SK-N-SH treated with all-trans-retinoic acid at 6 μM for 48 hours (cell line): ENCODE measurements around the gene SUSD3.

Source experiments
- ATAC-seq: fragments of 200-7000 bp; cut with Tn5 transposase; 3 replicates; pipeline ENCODE4 v1.9.1; 2020; ENCODE audit warnings: mild to moderate bottlenecking, moderate library complexity
- BACH2 ChIP-seq: fragments of 250-450 bp; sonication (Bioruptor Pico); IDR thresholded peaks from 2 replicates; pipeline ENCODE4 v1.9.0; 2021; ENCODE audit warnings: mild to moderate bottlenecking, borderline replicate concordance
- ESRRG ChIP-seq: fragments of 250-450 bp; sonication (Bioruptor Pico); IDR thresholded peaks from 2 replicates; pipeline ENCODE4 v1.6.1; 2021; ENCODE audit warnings: mild to moderate bottlenecking
- ISL1 ChIP-seq: fragments of 250-450 bp; sonication (Bioruptor Pico); IDR thresholded peaks from 2 replicates; pipeline ENCODE4 v2.1.2; 2022; ENCODE audit warnings: mild to moderate bottlenecking, moderate library complexity
- OSR1 ChIP-seq: fragments of 250-450 bp; sonication (Bioruptor Pico); IDR thresholded peaks from 2 replicates; pipeline ENCODE4 v1.8.0; 2022; ENCODE audit warnings: moderate library complexity, mild to moderate bottlenecking, inconsistent platforms
- RARB ChIP-seq: fragments of 250-450 bp; sonication (Bioruptor Pico); IDR thresholded peaks from 2 replicates; pipeline ENCODE4 v1.8.0; 2021; ENCODE audit warnings: mild to moderate bottlenecking, moderate library complexity
- SNAI2 ChIP-seq: fragments of 250-450 bp; sonication (Bioruptor Pico); IDR thresholded peaks from 2 replicates; pipeline ENCODE4 v1.5.0; 2020; ENCODE audit warnings: mild to moderate bottlenecking, moderate library complexity
- TCF4 ChIP-seq: fragments of 250-450 bp; sonication (Bioruptor Pico); IDR thresholded peaks from 2 replicates; pipeline ENCODE4 v1.8.0; 2021; ENCODE audit warnings: mild to moderate bottlenecking, moderate library complexity, borderline replicate concordance
- TOX ChIP-seq: fragments of 250-450 bp; sonication (Bioruptor Pico); IDR thresholded peaks from 2 replicates; pipeline ENCODE4 v1.8.0; 2021; ENCODE audit warnings: mild to moderate bottlenecking, moderate library complexity, borderline replicate concordance
- ZC3H10 ChIP-seq: fragments of 250-450 bp; sonication (Bioruptor Pico); IDR thresholded peaks from 2 replicates; pipeline ENCODE4 v1.5.1; 2021; ENCODE audit warnings: mild to moderate bottlenecking, moderate library complexity
- ZFP30 ChIP-seq: fragments of 450-650 bp; formaldehyde crosslinking; IDR thresholded peaks from 2 replicates; pipeline ENCODE4 v1.5.0; 2022; ENCODE audit warnings: mild to moderate bottlenecking, moderate library complexity
- ZNF565 ChIP-seq: fragments of 450-650 bp; formaldehyde crosslinking; conservative IDR thresholded peaks from 2 replicates; pipeline ENCODE4 v1.5.0; 2020; ENCODE audit warnings: low read depth, mild to moderate bottlenecking, moderate library complexity
- ZNF70 ChIP-seq: fragments of 450-650 bp; formaldehyde crosslinking; IDR thresholded peaks from 2 replicates; pipeline ENCODE4 v1.5.0; 2020; ENCODE audit warnings: mild to moderate bottlenecking, moderate library complexity
- ZNF8 ChIP-seq: fragments of 450-650 bp; formaldehyde crosslinking; IDR thresholded peaks from 2 replicates; pipeline ENCODE4 v1.5.0; 2020; ENCODE audit warnings: mild to moderate bottlenecking, moderate library complexity
- TF ChIP-seq, protein P1 (sequence below): fragments of 250-450 bp; sonication (Bioruptor Pico); IDR thresholded peaks from 2 replicates; pipeline ENCODE4 v1.8.0; 2021; ENCODE audit warnings: low read depth, mild to moderate bottlenecking, moderate library complexity, borderline replicate concordance
- TF ChIP-seq, protein P2 (sequence below): fragments of 250-450 bp; sonication (Bioruptor Pico); IDR thresholded peaks from 2 replicates; pipeline ENCODE4 v1.5.0; 2020; ENCODE audit warnings: mild to moderate bottlenecking, moderate library complexity
- TF ChIP-seq, protein P3 (sequence below): fragments of 250-450 bp; sonication (Bioruptor Pico); IDR thresholded peaks from 2 replicates; pipeline ENCODE4 v1.8.0; 2020; ENCODE audit warnings: mild to moderate bottlenecking, moderate library complexity, borderline replicate concordance
- TF ChIP-seq, protein P4 (sequence below): fragments of 250-450 bp; sonication (Bioruptor Pico); IDR thresholded peaks from 2 replicates; pipeline ENCODE4 v1.5.1; 2021; ENCODE audit warnings: mild to moderate bottlenecking, moderate library complexity
- TF ChIP-seq, protein P5 (sequence below): fragments of 250-450 bp; sonication (Bioruptor Pico); IDR thresholded peaks from 2 replicates; pipeline ENCODE4 v1.5.1; 2020; ENCODE audit warnings: low read depth, mild to moderate bottlenecking, moderate library complexity

Gene SUSD3

DNA sequence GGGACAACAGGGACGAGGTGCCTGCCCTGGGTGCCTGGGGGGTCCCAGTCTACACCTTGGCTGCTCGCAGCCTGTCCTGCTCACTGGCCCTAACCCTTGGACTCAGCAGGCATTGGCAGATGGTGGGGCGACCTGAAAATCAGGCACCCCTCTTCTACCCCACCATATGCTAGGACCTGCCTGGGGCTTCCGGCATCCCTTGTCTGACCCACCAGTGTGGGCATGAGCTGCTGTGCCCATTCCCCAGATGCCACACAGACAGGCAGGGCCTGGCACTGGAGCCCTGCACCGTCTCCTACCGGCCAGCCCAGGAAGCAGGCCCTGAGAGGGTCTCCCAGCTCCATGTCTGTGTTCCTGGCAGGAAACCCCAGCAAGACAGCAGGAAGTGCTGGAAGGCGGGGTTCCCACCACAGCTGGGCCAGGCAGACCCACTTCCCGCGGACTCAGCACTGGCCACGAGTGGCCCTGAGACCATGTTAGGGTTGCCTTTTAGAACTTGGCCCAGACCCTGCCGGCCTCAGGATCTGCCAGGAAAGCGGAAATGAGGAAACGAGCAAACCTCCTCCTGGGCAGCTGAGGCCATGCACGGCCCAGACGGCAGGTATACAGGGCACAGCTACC, 72.5 kb downstream of the SUSD3 start (continued):
- TF ChIP-seq, protein P1, sequence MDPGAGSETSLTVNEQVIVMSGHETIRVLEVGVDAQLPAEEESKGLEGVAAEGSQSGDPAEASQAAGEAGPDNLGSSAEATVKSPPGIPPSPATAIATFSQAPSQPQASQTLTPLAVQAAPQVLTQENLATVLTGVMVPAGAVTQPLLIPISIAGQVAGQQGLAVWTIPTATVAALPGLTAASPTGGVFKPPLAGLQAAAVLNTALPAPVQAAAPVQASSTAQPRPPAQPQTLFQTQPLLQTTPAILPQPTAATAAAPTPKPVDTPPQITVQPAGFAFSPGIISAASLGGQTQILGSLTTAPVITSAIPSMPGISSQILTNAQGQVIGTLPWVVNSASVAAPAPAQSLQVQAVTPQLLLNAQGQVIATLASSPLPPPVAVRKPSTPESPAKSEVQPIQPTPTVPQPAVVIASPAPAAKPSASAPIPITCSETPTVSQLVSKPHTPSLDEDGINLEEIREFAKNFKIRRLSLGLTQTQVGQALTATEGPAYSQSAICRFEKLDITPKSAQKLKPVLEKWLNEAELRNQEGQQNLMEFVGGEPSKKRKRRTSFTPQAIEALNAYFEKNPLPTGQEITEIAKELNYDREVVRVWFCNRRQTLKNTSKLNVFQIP (CRISPR knock-in tag): no peak
- TF ChIP-seq ZNF70 (CRISPR knock-in tag) (no peak), ZFP30 (CRISPR knock-in tag) (no peak), ZC3H10 (no peak), BACH2 (CRISPR knock-in tag) (no peak), RARB (CRISPR knock-in tag) (no peak)
- TF ChIP-seq, protein P2, sequence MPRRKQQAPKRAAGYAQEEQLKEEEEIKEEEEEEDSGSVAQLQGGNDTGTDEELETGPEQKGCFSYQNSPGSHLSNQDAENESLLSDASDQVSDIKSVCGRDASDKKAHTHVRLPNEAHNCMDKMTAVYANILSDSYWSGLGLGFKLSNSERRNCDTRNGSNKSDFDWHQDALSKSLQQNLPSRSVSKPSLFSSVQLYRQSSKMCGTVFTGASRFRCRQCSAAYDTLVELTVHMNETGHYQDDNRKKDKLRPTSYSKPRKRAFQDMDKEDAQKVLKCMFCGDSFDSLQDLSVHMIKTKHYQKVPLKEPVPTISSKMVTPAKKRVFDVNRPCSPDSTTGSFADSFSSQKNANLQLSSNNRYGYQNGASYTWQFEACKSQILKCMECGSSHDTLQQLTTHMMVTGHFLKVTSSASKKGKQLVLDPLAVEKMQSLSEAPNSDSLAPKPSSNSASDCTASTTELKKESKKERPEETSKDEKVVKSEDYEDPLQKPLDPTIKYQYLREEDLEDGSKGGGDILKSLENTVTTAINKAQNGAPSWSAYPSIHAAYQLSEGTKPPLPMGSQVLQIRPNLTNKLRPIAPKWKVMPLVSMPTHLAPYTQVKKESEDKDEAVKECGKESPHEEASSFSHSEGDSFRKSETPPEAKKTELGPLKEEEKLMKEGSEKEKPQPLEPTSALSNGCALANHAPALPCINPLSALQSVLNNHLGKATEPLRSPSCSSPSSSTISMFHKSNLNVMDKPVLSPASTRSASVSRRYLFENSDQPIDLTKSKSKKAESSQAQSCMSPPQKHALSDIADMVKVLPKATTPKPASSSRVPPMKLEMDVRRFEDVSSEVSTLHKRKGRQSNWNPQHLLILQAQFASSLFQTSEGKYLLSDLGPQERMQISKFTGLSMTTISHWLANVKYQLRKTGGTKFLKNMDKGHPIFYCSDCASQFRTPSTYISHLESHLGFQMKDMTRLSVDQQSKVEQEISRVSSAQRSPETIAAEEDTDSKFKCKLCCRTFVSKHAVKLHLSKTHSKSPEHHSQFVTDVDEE (CRISPR knock-in tag): no peak
- TF ChIP-seq, all 23 proteins: peak for 0

DNA sequence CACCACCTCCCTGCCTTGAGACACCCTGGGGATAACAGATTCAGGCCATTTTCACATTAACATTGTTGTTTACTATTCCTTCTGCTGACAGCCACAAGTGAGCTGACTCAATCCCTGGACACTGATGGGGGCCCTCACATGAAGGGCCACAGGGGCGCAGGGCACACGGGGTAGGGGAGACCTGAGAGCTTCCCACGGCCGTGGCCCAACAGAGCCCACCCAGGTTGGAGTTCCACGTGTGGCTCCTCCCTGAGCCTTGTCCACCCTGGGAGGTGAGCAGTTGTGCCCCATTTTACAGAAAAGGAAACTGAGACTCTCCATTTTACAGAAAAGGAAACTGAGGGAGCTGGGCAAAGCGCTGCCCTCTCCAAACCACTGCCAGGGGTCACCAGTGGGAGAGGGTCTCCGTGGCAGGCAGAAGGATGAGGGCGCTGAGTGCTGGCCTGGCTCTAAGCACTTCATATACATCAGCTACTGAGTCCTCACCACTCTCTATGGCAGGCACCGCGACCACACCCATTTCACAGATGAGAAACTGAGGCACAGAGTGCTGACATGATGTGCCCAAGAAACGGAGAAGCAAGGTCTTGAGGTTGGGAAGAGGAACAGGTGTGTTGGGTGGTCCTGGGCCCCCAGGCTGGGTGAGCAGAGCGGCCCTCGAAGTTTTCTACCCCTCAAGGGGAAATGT, 73.2 kb downstream of the SUSD3 start:
- ATAC-seq: no peak
- TF ChIP-seq SNAI2 (CRISPR knock-in tag) (no peak), OSR1 (CRISPR knock-in tag) (no peak), ESRRG (CRISPR knock-in tag) (no peak), ZNF8 (CRISPR knock-in tag) (no peak), TOX (CRISPR knock-in tag) (no peak), ISL1 (CRISPR knock-in tag) (no peak), TCF4 (CRISPR knock-in tag) (no peak), ZNF565 (CRISPR knock-in tag) (no peak)
- TF ChIP-seq, protein P1 (CRISPR knock-in tag): no peak
- TF ChIP-seq, protein P3, sequence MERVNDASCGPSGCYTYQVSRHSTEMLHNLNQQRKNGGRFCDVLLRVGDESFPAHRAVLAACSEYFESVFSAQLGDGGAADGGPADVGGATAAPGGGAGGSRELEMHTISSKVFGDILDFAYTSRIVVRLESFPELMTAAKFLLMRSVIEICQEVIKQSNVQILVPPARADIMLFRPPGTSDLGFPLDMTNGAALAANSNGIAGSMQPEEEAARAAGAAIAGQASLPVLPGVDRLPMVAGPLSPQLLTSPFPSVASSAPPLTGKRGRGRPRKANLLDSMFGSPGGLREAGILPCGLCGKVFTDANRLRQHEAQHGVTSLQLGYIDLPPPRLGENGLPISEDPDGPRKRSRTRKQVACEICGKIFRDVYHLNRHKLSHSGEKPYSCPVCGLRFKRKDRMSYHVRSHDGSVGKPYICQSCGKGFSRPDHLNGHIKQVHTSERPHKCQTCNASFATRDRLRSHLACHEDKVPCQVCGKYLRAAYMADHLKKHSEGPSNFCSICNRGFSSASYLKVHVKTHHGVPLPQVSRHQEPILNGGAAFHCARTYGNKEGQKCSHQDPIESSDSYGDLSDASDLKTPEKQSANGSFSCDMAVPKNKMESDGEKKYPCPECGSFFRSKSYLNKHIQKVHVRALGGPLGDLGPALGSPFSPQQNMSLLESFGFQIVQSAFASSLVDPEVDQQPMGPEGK (CRISPR knock-in tag): no peak
- TF ChIP-seq, protein P4, sequence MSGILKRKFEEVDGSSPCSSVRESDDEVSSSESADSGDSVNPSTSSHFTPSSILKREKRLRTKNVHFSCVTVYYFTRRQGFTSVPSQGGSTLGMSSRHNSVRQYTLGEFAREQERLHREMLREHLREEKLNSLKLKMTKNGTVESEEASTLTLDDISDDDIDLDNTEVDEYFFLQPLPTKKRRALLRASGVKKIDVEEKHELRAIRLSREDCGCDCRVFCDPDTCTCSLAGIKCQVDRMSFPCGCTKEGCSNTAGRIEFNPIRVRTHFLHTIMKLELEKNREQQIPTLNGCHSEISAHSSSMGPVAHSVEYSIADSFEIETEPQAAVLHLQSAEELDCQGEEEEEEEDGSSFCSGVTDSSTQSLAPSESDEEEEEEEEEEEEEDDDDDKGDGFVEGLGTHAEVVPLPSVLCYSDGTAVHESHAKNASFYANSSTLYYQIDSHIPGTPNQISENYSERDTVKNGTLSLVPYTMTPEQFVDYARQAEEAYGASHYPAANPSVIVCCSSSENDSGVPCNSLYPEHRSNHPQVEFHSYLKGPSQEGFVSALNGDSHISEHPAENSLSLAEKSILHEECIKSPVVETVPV (CRISPR knock-in tag): no peak
- TF ChIP-seq, protein P5, sequence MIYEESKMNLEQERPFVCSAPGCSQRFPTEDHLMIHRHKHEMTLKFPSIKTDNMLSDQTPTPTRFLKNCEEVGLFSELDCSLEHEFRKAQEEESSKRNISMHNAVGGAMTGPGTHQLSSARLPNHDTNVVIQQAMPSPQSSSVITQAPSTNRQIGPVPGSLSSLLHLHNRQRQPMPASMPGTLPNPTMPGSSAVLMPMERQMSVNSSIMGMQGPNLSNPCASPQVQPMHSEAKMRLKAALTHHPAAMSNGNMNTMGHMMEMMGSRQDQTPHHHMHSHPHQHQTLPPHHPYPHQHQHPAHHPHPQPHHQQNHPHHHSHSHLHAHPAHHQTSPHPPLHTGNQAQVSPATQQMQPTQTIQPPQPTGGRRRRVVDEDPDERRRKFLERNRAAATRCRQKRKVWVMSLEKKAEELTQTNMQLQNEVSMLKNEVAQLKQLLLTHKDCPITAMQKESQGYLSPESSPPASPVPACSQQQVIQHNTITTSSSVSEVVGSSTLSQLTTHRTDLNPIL (CRISPR knock-in tag): no peak
